ENCODE results near the gene CHI3L1.

- TF ChIP-seq MXI1 (IDR thresholded peaks at IDR 0.05; ENCODE audit: low read depth, low read length), result no peak
- TF ChIP-seq REST (IDR thresholded peaks at IDR 0.05; ENCODE audit: low read depth, low read length), result no peak
- no peak for TF ChIP-seq TAF1 (IDR thresholded peaks at IDR 0.05; ENCODE audit: borderline replicate concordance, low read depth, low read length)
- TF ChIP-seq, protein P1, sequence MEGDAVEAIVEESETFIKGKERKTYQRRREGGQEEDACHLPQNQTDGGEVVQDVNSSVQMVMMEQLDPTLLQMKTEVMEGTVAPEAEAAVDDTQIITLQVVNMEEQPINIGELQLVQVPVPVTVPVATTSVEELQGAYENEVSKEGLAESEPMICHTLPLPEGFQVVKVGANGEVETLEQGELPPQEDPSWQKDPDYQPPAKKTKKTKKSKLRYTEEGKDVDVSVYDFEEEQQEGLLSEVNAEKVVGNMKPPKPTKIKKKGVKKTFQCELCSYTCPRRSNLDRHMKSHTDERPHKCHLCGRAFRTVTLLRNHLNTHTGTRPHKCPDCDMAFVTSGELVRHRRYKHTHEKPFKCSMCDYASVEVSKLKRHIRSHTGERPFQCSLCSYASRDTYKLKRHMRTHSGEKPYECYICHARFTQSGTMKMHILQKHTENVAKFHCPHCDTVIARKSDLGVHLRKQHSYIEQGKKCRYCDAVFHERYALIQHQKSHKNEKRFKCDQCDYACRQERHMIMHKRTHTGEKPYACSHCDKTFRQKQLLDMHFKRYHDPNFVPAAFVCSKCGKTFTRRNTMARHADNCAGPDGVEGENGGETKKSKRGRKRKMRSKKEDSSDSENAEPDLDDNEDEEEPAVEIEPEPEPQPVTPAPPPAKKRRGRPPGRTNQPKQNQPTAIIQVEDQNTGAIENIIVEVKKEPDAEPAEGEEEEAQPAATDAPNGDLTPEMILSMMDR (IDR thresholded peaks at IDR 0.05), result no peak
- no peak for TF ChIP-seq RAD21 (IDR thresholded peaks at IDR 0.05; ENCODE audit: low read length)
Measured at GRCh38 chr1:203150511-203151297, 35.8 kb downstream of the CHI3L1 start.

Data from SK-N-SH (cell line).